Stomach (tissue), 4 donors: ENCODE measurements around the gene UST.

Experiments used
- EP300 ChIP-seq: sonication (generic); formaldehyde crosslinking; IDR thresholded peaks from one replicate; pipeline ENCODE4 v1.6.1; 2017; ENCODE audit warnings: antibody characterized with exemption
- POLR2A ChIP-seq, 4 donors: fragments of 450-650 bp; IDR thresholded peaks; one replicate each; pipeline ENCODE4 v1.6.1; 2016; ENCODE audit warnings: antibody characterized with exemption in 4 of 4, control low read depth in 2 of 4, mild to moderate bottlenecking in 1 of 4, moderate library complexity in 1 of 4
- POLR2AphosphoS5 ChIP-seq, 3 donors: sonication (generic); formaldehyde crosslinking; IDR thresholded peaks; one replicate each; pipeline ENCODE4 v1.6.1; 2016; ENCODE audit warnings: antibody characterized with exemption in 3 of 3
- TF ChIP-seq, protein P1 (sequence below), 7 experiments: fragments of 450-650 bp in 4 of 7; fragments of 200-600 bp in 3 of 7; sonication (generic) in 3 of 7; IDR thresholded peaks; one replicate each; pipeline ENCODE4 v1.5.1; 2016 to 2019; ENCODE audit warnings: antibody characterized with exemption in 7 of 7, control low read depth in 2 of 7, mild to moderate bottlenecking in 1 of 7

DNA sequence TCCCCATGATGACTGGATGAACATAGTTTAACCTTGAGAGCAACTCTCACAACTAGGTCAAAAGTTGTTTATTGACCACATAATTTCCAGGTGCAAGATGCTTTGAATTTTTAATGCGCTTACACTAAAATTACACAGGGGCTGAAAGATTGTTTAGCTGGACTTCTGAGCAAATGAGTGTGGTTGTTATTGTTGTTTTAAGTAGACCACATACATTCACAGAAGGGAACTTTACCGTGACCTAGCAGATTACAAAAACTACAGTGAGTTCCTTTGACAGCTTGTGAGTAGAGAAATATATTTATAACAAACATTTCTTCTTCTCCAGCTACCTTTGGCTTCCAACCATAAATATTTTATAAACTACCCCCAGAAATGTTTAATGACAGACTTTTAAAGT, 178.9 kb downstream of the UST start:
- TF ChIP-seq, protein P1, sequence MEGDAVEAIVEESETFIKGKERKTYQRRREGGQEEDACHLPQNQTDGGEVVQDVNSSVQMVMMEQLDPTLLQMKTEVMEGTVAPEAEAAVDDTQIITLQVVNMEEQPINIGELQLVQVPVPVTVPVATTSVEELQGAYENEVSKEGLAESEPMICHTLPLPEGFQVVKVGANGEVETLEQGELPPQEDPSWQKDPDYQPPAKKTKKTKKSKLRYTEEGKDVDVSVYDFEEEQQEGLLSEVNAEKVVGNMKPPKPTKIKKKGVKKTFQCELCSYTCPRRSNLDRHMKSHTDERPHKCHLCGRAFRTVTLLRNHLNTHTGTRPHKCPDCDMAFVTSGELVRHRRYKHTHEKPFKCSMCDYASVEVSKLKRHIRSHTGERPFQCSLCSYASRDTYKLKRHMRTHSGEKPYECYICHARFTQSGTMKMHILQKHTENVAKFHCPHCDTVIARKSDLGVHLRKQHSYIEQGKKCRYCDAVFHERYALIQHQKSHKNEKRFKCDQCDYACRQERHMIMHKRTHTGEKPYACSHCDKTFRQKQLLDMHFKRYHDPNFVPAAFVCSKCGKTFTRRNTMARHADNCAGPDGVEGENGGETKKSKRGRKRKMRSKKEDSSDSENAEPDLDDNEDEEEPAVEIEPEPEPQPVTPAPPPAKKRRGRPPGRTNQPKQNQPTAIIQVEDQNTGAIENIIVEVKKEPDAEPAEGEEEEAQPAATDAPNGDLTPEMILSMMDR (IDR thresholded peaks at IDR 0.05) = no peak
- TF ChIP-seq POLR2A (IDR thresholded peaks at IDR 0.05) = no peak
- TF ChIP-seq POLR2AphosphoS5 (IDR thresholded peaks at IDR 0.05) = no peak
- no peak for TF ChIP-seq EP300
